NCI-H1105 treated with DMSO at 0.1 percent for 48 hours (cell line): ENCODE data around the gene MROH7.

Source experiments
- DNase-seq: peaks from one replicate; lab custom pipeline; 2025; lab: John Stamatoyannopoulos, UW

MROH7 gene

DNA sequence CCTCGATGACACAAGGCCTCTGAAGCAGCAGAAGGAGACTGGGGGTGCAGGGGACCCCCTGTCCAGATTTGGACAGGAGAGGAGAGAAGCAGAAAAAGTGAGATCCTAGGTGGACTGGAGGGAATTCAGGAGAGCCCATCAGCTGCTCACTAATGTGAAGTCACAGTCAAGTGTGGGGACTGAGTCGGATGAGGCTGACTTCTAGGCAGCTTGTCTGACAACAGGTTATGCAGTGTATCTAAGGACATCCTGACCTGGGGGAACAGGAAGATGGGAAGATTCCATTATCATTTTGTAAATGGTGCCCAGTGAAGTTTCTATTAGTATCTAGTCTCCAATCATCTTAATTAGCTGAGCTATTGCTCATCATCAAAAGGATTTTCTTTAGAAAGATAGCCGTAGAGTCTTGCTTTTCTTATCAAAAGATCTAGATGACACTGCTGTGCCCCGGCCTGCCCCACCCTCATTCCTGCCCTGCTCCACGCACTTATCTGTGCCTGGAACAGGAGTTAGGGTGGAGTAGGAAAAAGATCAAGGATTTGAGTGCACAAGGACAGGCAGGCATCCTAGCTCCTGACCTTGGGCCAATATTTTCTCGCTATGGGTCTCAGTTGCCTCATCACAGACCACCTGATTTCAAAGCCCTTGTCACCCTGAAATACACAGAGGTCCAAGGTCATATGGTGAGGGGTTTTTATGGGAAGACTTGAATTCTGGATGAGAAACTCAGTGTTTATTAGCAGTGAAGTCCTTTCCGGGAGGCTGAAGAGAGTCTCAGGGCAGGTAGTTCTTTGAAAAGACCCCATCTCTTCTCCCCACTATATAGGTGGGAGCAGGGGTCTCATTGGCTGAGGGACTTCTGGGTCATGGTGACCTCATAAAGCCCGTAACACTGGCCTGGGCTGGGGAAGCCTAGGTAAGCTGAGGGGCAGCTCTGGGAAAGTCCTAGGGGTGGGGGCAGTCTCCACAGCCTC lies at the start of gene MROH7:
Gene MROH7 (plus strand): TSS at position 924 of the 974 bp plus-strand sequence. CDS start 11,141 bp downstream, outside the sequence.
- no peak for DNase-seq

DNA sequence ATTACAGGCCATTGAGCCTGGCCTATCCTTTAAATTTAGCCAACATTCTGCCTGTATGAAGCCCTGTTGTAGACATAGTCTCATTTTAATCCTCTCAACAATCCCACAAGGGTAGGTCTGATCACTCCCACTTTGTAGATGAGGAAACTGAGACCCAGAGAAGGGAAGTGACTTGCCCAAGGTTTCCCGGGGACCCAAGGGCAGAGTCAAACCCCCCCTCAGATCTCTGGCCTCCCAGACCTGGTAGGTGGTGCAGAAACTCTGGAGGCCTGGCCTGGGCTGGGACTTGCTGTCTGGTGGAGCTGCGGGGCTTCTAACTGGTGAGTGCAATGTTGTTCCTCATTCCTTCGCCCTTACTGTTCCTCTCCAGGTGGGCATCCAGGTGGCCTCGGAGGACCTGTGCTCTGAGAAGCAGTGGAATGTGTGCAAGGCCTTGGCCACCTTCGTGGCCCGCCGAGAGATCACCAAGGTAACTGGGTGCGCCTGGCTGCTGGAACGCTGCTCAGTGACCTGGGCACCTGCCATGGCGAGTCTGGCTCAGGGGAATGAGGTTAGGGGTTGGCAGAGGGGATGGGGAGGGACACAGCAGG lies 47.9 kb upstream of the MROH7 start:
- no peak for DNase-seq

DNA sequence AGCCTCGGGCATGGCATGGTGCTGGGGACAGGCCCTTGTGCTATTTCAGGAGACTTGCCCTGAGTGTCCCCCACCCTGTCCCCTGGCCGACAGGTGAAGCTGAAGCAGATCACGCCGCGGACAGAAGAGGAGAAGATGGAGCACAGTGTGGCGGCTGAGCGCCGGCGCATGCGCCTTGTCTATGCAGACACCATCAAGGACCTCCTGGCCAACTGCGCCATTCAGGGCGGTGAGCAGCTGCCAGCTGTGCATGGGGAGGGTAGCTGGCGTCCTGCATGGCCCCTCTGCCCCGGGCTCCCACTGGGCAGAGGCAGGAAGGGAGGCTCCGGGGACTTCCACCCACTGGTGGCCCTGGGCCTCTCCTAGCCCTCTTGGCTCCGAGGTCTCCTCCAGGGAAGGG lies 47.1 kb upstream of the MROH7 start:
- no peak for DNase-seq

DNA sequence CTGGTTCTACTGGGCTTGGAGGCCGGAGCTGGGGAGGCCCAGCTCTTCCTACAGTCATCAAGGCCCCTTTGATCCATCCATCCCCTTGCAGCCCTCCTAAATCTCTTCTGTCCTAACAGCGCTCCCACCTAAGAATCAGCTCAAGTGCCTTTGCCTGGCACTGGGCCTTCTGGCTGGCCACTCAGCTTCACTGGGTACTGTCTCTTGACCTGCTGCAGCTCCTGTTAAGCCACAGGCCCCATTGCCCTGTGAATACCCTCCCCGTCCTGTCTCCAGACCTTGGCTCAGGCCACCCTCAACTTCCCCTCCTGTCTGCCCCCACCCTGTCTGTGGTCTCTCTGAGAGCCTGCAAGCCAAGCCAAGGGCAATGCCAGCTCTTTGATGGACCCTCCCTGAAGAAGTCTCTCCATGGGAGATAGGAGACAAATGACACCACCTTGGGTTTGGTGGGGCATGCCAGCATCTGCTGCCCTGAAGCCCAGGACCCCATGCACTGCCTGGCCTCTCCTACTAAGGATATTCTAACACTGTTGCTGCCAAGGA lies 45.6 kb upstream of the MROH7 start:
- DNase-seq = no peak

GRCh38 chr1:54596756-54597155 lies 44.8 kb upstream of the MROH7 start:
- no peak for DNase-seq

GRCh38 chr1:54597455-54598030 lies 44.0 kb upstream of the MROH7 start:
- no peak for DNase-seq

GRCh38 chr1:54599211-54599823 lies 42.3 kb upstream of the MROH7 start:
- no peak for DNase-seq

DNA sequence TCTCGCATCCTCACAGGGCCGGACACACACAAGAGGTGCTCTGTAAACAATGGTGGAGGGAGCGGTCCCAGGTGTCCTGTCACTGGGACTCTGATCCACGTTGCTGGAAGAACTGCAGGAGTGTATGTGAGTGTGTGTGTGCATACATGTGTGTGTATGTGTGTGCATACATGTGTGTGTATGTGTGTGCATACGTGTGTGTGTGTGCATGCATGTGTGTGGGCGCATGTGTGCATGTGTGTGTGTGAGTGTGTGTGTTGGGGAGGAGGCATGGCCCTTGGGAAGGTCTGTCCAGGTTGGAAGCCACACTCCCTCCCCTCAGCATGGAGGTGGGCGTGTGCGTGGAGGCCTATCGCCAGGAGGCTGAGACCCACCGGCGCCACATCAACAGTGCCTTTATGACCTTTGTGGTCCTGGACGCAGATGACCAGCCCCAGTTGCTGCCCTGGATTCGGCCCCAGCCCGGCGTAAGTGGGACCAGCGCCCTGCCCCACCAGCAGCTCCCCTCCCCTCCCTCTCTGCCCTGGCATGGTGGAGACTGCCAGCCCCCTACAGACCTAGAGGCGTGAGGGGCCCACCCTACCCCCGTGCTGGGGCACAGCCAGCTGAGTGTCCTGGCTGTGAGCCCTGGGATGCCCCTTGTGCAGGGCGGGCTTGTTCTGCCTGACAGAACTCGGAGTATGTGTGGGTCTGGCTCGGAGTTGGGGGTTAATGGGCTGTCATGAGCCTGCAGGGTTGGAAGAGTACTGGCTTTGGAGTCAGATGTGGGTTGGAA lies 40.5 kb upstream of the MROH7 start:
- DNase-seq = no peak

DNA sequence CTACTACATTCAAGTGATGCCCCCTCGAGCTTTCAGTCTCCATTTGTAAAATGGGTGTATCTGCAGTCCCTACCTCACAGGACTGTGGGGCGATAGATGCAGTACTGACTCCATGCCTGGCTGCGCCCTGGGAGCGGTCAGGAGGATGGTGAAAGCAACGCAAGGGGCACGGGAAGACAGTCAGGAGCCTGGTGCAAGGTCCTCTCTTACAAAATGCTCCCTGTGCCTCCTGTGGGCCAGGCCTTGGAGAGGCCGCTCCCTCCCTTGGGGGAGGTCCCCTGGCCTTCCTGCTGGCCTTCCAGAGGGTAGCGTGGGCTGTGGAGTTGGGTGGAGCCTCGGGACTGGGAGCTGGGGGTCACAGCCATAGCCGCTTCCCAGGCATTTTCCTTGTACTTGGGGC lies 39.9 kb upstream of the MROH7 start:
- no peak for DNase-seq

DNA sequence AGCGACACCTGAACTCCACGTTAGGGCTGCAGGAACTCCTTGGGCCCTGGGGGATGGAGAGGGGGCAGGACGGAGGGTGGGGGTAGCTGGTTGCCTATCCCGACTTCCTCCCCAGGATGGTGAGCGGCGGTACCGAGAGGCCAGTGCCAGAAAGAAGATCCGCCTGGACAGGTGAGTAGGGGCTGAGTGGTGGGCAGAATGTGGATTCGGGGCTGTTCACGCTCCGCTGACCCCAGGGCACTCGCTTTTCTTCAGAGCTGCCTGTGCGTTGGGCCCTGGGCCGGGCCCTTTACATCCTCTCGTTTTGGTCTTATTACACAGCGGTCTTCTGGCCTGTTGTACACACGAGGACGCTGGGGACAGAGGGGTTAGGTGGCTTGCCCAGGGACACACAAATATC lies 39.0 kb upstream of the MROH7 start:
- no peak for DNase-seq

GRCh38 chr1:54603241-54603640 lies 38.3 kb upstream of the MROH7 start:
- DNase-seq = no peak

DNA sequence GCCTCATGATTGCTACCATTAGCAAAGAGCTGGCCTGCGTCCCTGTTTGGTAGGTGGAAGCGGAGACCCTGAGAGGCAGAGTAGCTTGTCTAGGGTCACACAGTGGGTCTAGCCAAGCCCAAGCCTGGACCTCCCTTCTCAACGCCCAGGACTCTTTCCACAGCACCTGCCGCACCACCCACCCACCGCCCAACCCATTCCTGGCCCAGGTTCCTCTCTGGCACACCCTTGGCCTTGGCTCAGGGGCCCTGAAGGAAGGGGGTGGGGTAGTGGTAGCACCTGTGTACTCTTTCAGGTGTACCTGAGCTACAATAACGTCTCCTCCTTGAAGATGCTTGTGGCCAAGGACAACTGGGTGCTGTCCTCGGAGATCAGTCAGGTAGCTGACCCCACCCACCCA lies 37.5 kb upstream of the MROH7 start:
- DNase-seq = no peak

- DNase-seq = no peak
Measured at GRCh38 chr1:54604572-54605370, 36.8 kb upstream of the MROH7 start.

DNA sequence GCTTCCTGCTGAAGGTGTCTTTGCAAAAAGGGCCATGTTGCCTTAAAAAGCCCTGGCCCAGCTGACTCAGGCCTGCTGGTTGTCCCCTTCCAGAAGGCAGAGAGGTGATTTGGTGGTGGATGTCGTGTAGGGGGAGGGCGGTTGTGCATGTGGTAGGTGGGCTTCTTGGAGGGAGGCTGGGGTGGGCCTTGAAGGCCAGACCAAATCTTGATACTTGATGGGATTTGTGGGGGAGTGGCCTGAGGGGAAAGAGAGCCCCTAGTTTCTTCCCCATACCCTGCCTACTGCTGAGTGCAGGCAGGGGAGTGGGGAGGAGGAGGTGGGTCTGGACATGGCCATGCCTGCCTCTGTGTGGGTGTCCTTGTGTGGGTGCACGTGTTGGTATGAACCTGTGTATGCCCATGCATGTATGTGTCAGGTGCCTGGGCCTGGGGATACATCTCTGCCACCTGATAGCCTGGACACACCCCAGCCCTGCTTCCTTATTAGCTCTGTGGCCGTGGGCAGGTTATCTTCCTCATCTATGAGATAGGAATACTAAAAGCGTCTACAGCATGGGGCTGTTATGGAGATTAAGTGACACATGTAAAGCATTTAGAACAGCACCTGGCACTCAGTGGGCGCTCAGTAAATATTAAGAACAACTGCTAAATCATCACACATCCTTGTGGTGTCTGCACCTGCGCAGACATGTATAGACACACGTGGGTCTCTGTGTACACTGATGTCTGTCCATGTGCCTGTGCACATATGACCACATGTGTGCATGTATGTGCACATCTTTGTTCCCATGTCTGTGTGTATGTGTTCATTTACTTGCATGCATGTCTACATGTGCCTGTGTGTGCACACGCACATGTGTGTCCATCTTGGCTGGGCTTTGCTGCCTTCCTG lies 35.2 kb upstream of the MROH7 start:
- no peak for DNase-seq

- DNase-seq = no peak
Measured at GRCh38 chr1:54606990-54607325, 34.6 kb upstream of the MROH7 start.

GRCh38 chr1:54607821-54608565 lies 33.6 kb upstream of the MROH7 start:
- DNase-seq = no peak

- no peak for DNase-seq
Measured at GRCh38 chr1:54608566-54609230, 32.9 kb upstream of the MROH7 start.

DNA sequence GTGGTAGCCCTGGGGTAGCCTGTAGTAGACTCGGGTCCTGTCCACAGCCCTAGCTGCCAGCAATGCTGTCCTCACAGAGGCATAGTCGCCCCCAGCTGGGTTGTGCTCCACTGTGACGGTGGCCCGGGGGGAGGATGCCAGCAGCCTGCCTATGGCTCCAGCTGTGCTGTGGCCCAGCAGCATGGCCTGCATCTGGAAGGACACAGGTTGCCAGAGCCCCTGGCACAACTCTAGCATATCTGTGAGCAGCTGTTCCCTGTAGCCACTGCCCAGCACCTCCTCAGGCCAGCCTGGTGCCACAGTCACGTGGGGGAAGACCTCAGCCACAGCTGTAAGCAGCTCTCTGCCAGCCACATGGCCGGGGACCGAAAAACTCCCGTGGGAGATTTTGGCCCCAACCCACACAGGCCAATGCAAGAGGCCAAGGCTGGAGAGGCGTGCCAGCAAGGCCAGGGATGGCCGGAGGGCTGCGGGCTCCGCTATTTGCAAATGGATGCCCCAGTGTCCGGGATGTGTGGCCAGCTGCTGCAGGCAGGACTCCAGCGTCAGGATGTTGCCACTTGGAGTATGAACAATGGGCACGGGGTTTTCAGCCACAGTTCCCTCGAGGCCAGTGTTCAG lies 32.2 kb upstream of the MROH7 start:
- DNase-seq = no peak
